OCI-LY1 (cell line): ENCODE results near the gene XRCC4.

Experiments used
- H2AFZ ChIP-seq: fragments of 200-600 bp; sonication (generic), shearing (Covaris generic); 2 replicates; pipeline ENCODE4 v1.6.0; 2014; ENCODE audit warnings: antibody characterized with exemption, mild to moderate bottlenecking, low read length
- H3F3A ChIP-seq: fragments of 200-600 bp; sonication (generic), shearing (Covaris generic); 2 replicates; pipeline ENCODE4 v1.6.0; 2014; ENCODE audit warnings: mild to moderate bottlenecking, antibody characterized with exemption, low read length, moderate library complexity; ENCODE audit not compliant: insufficient read depth
- H3K27ac ChIP-seq: fragments of 200-600 bp; sonication (generic); 2 replicates; pipeline ENCODE4 v1.5.1; 2014; ENCODE audit warnings: low read length, mixed run types, mild to moderate bottlenecking, low read depth; ENCODE audit not compliant: poor library complexity, severe bottlenecking
- H3K27me3 ChIP-seq: fragments of 200-600 bp; sonication (generic); 2 replicates; pipeline ENCODE4 v1.6.0; 2014; ENCODE audit warnings: antibody characterized with exemption, mild to moderate bottlenecking, low read length, moderate library complexity; ENCODE audit not compliant: insufficient read depth
- H3K36me3 ChIP-seq: fragments of 200-600 bp; sonication (generic); 2 replicates; pipeline ENCODE4 v1.6.1; 2014; ENCODE audit warnings: mild to moderate bottlenecking, antibody characterized with exemption, low read length, moderate library complexity, mixed read lengths; ENCODE audit not compliant: insufficient read depth
- H3K4me1 ChIP-seq: fragments of 200-600 bp; sonication (generic); 2 replicates; pipeline ENCODE4 v1.5.1; 2014; ENCODE audit warnings: mild to moderate bottlenecking, low read length, moderate library complexity; ENCODE audit not compliant: insufficient read depth, severe bottlenecking
- H3K4me2 ChIP-seq: fragments of 200-600 bp; sonication (generic), shearing (Covaris generic); 2 replicates; pipeline ENCODE4 v1.6.1; 2014; ENCODE audit warnings: low read length
- H3K4me3 ChIP-seq: fragments of 200-600 bp; sonication (generic); 2 replicates; pipeline ENCODE4 v1.5.1; 2014; ENCODE audit warnings: low read length, low read depth, mild to moderate bottlenecking, mixed read lengths; ENCODE audit not compliant: poor library complexity, severe bottlenecking
- H3K79me2 ChIP-seq: fragments of 200-600 bp; shearing (Covaris generic); 2 replicates; pipeline ENCODE4 v1.6.1; 2016; ENCODE audit warnings: mixed run types, low read length, mixed read lengths; ENCODE audit not compliant: insufficient read depth
- H3K9ac ChIP-seq: fragments of 200-600 bp; sonication (generic), shearing (Covaris generic); 2 replicates; pipeline ENCODE4 v1.6.1; 2014; ENCODE audit warnings: mild to moderate bottlenecking, low read length, mixed read lengths
- H3K9me2 ChIP-seq: fragments of 200-600 bp; sonication (generic), shearing (Covaris generic); 2 replicates; pipeline ENCODE4 v1.6.1; 2014; ENCODE audit warnings: low read depth, mild to moderate bottlenecking, low read length, mixed read lengths
- H3K9me3 ChIP-seq: fragments of 200-600 bp; shearing (Covaris generic); 2 replicates; pipeline ENCODE4 v1.6.1; 2014; ENCODE audit warnings: low read length, mixed read lengths
- H4K20me1 ChIP-seq: fragments of 200-600 bp; sonication (generic), shearing (Covaris generic); 2 replicates; pipeline ENCODE4 v1.6.0; 2016; ENCODE audit warnings: mild to moderate bottlenecking, low read length; ENCODE audit not compliant: insufficient read depth
- CTCF ChIP-seq: fragments of 200-600 bp; sonication (generic), shearing (Covaris generic); IDR thresholded peaks from 2 replicates; pipeline ENCODE4 v1.5.1; 2017; ENCODE audit warnings: mild to moderate bottlenecking, antibody characterized with exemption, low read length, moderate library complexity, mixed read lengths
- EZH2 ChIP-seq: fragments of 200-600 bp; sonication (generic), shearing (Covaris generic); IDR thresholded peaks from 2 replicates; pipeline ENCODE4 v1.8.0; 2017; ENCODE audit warnings: borderline replicate concordance, mixed run types, mild to moderate bottlenecking, antibody characterized with exemption, low read length, moderate library complexity, mixed read lengths

The XRCC4 gene

GRCh38 chr5:83322273-83322924 lies 245.1 kb downstream of the XRCC4 start:
- Histone ChIP-seq H3K4me1 (no peaks in the 10 kb centered on the region), H3K36me3 (no peaks in the 10 kb centered on the region), H3K27ac (no peak overlapping the region), H3K9me3 (no peaks in the 10 kb centered on the region), H3K9me2 (no peaks in the 10 kb centered on the region), H3F3A (no peaks in the 10 kb centered on the region), H3K27me3 (no peaks in the 10 kb centered on the region), H3K4me3 (no peak overlapping the region), H2AFZ (no peak overlapping the region), H3K79me2 (no peaks in the 10 kb centered on the region), H3K9ac (no peak overlapping the region), H4K20me1 (no peaks in the 10 kb centered on the region), H3K4me2 (no peak overlapping the region)
- no peak for TF ChIP-seq EZH2
- no peak for TF ChIP-seq CTCF

DNA sequence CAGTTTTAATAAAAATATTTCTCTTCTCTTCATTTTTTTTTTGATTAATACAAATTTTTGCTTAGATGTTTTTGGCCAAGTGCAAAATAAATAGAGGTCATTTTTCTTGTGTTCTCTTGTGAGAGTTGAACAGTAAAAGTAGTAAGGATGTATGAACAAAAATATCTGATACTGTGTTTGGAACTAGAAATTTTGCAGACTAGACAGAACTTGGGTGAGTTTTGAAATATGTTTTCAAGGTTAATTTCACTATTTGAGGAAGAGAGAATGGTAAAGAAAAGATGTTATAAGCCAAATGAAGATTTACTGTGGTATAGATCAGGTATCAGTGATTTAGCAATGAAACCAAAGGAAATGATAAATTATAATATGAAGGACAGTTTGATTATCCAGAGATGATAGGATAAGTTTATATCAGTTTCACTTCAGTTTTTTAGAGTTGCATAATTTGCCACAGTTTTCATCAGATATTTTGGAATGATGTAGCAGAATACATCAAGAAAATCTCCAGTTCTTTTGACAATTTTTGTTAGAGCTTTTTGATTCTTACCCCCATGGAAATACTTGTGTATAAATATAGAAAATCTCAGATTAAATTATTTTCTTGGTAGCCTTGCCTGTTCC lies 246.3 kb downstream of the XRCC4 start:
- Histone ChIP-seq H3K4me2 (no peak overlapping the region), H3K79me2 (no peaks in the 10 kb centered on the region), H4K20me1 (no peaks in the 10 kb centered on the region), H3K9me2 (no peaks in the 10 kb centered on the region; the same call in 1 of the 2 replicates), H3K9me3 (no peaks in the 10 kb centered on the region), H3K36me3 (no peaks in the 10 kb centered on the region), H3K9ac (no peak overlapping the region), H3K27ac (no peak overlapping the region), H3K4me1 (no peaks in the 10 kb centered on the region), H2AFZ (no peak overlapping the region), H3K27me3 (no peaks in the 10 kb centered on the region), H3F3A (no peaks in the 10 kb centered on the region), H3K4me3 (no peak overlapping the region)
- TF ChIP-seq CTCF: no peak
- no peak for TF ChIP-seq EZH2

DNA sequence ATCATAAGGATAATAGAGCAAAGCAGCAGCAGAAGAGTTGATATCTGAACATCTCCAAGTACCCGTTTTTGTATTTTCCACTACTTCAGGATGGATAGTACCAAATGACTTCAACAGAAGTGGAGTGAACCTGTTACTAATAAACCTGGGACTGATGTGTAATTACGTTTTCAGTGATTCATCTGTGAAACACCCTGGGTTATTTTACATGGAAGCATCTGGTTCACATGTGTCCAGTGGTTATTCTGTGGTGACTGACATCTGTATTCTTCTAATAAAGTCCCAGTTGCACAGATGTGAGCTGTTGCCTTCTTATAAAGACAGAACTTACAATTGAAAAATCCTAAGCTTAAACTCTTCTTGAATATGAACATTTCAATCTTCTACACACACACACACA lies 254.5 kb downstream of the XRCC4 start:
- H3K9me3 ChIP-seq: no peaks in the 10 kb centered on the region

More for the DNA sequence above, 254.5 kb downstream of the XRCC4 start:
- Histone ChIP-seq H2AFZ (no peak overlapping the region), H3K4me1 (no peaks in the 10 kb centered on the region), H3K4me2 (no peak overlapping the region), H3K27ac (no peak overlapping the region), H3K27me3 (no peaks in the 10 kb centered on the region), H3K9me2 (no peaks in the 10 kb centered on the region; the same call in 1 of the 2 replicates), H3K79me2 (no peaks in the 10 kb centered on the region), H3K9ac (no peak overlapping the region), H4K20me1 (no peaks in the 10 kb centered on the region), H3K4me3 (no peak overlapping the region), H3F3A (no peaks in the 10 kb centered on the region), H3K36me3 (no peaks in the 10 kb centered on the region)
- TF ChIP-seq EZH2 (no peak), CTCF (no peak)
